IPS DF 6.9 (cell line): ENCODE results near the gene MYRFL.

Experiments used
- DNase-seq: peaks from one replicate; pipeline ENCODE4 v3.0.0-alpha.2; 2013; ENCODE audit warnings: low read depth, low spot score
- H3K27ac ChIP-seq: one replicate; pipeline ENCODE4 v1.5.1; 2013; ENCODE audit warnings: low read length, control low read depth
- H3K27me3 ChIP-seq: 2 replicates; pipeline ENCODE4 v1.6.1; 2013; ENCODE audit warnings: mild to moderate bottlenecking, low read length; ENCODE audit not compliant: control insufficient read depth, insufficient read depth
- H3K36me3 ChIP-seq: 2 replicates; pipeline ENCODE4 v1.6.1; 2013; ENCODE audit warnings: low read length; ENCODE audit not compliant: control insufficient read depth, insufficient read depth
- H3K4me1 ChIP-seq: 2 replicates; pipeline ENCODE4 v1.6.1; 2013; ENCODE audit warnings: low read length; ENCODE audit not compliant: control insufficient read depth, insufficient read depth
- H3K4me3 ChIP-seq: 2 replicates; pipeline ENCODE4 v1.5.1; 2013; ENCODE audit warnings: mild to moderate bottlenecking, low read length
- H3K9me3 ChIP-seq: 2 replicates; pipeline ENCODE4 v1.6.1; 2013; ENCODE audit warnings: low read length, inconsistent platforms; ENCODE audit not compliant: control insufficient read depth, insufficient read depth
- WGBS: extraction: QIAGEN DNeasy Blood & Tissue Kit; methylation state at CpG from one replicate; pipeline ENCODE4 v1.1.7; 2013; ENCODE audit warnings: mixed read lengths, missing lambda C conversion rate; ENCODE audit not compliant: insufficient read length, insufficient coverage; 5-methylcytosine and 5-hydroxymethylcytosine counted together

MYRFL gene

GRCh38 chr12:69949311-69950002 is 124.4 kb downstream of the MYRFL start:
- Histone ChIP-seq H3K27ac (no peak overlapping the region), H3K4me1 (peaks cover 1% of the 10 kb centered on the region; the same call in 1 of the 2 replicates), H3K4me3 (no peak overlapping the region), H3K27me3 (no peaks in the 10 kb centered on the region), H3K9me3 (no peaks in the 10 kb centered on the region), H3K36me3 (no peaks in the 10 kb centered on the region)
- WGBS, result no CpG with 5 or more reads among the region's 6 CpGs
- no peak for DNase-seq

- Histone ChIP-seq H3K4me3 (no peak overlapping the region), H3K27me3 (no peaks in the 10 kb centered on the region), H3K27ac (no peak overlapping the region), H3K9me3 (no peaks in the 10 kb centered on the region), H3K4me1 (peaks cover 1% of the 10 kb centered on the region; the same call in 1 of the 2 replicates), H3K36me3 (no peaks in the 10 kb centered on the region)
- no peak for DNase-seq
- no CpG with 5 or more reads among the region's 5 CpGs for WGBS
These were observed 126.1 kb downstream of the MYRFL start for GRCh38 chr12:69951108-69951507.

GRCh38 chr12:69952890-69953289 is 127.9 kb downstream of the MYRFL start:
- H3K36me3 ChIP-seq, result no peaks in the 10 kb centered on the region
- no CpG with 5 or more reads among the region's 2 CpGs for WGBS
- DNase-seq, result no peak
- no peaks in the 10 kb centered on the region for H3K27me3 ChIP-seq
- peaks cover 1% of the 10 kb centered on the region; the same call in 1 of the 2 replicates for H3K4me1 ChIP-seq
- no peaks in the 10 kb centered on the region for H3K9me3 ChIP-seq
- H3K27ac ChIP-seq, result no peak overlapping the region
- no peak overlapping the region for H3K4me3 ChIP-seq

- Histone ChIP-seq H3K27me3 (no peaks in the 10 kb centered on the region), H3K36me3 (no peaks in the 10 kb centered on the region), H3K4me1 (no peaks in the 10 kb centered on the region), H3K27ac (no peak overlapping the region), H3K9me3 (no peaks in the 10 kb centered on the region), H3K4me3 (no peak overlapping the region)
- DNase-seq, result no peak
These were observed 136.2 kb downstream of the MYRFL start for GRCh38 chr12:69961246-69961645.

GRCh38 chr12:69966409-69966808 is 141.4 kb downstream of the MYRFL start:
- Histone ChIP-seq H3K9me3 (no peaks in the 10 kb centered on the region), H3K36me3 (no peaks in the 10 kb centered on the region), H3K4me3 (no peak overlapping the region), H3K27ac (no peak overlapping the region), H3K4me1 (no peaks in the 10 kb centered on the region), H3K27me3 (no peaks in the 10 kb centered on the region)
- no CpG with 5 or more reads among the region's 1 CpG for WGBS
- no peak for DNase-seq

- Histone ChIP-seq H3K27me3 (no peaks in the 10 kb centered on the region), H3K36me3 (no peaks in the 10 kb centered on the region), H3K27ac (no peak overlapping the region), H3K4me3 (no peak overlapping the region), H3K9me3 (no peaks in the 10 kb centered on the region), H3K4me1 (no peaks in the 10 kb centered on the region)
- no peak for DNase-seq
- WGBS, result no CpG with 5 or more reads among the region's 3 CpGs
These were observed 141.8 kb downstream of the MYRFL start for GRCh38 chr12:69966839-69967238.

GRCh38 chr12:69969011-69969410 is 144.0 kb downstream of the MYRFL start:
- Histone ChIP-seq H3K9me3 (no peaks in the 10 kb centered on the region), H3K27ac (no peak overlapping the region), H3K36me3 (no peaks in the 10 kb centered on the region), H3K27me3 (no peaks in the 10 kb centered on the region), H3K4me1 (0 out of 2 replicates have a peak, but pooled peaks cover 1% of the 10 kb centered on the region), H3K4me3 (no peak overlapping the region)
- DNase-seq, result no peak
- no CpG with 5 or more reads among the region's 3 CpGs for WGBS

GRCh38 chr12:69972136-69972535 is 147.1 kb downstream of the MYRFL start:
- Histone ChIP-seq H3K4me3 (no peak overlapping the region), H3K27me3 (no peaks in the 10 kb centered on the region), H3K4me1 (0 out of 2 replicates have a peak, but pooled peaks cover 1% of the 10 kb centered on the region), H3K27ac (no peak overlapping the region), H3K9me3 (no peaks in the 10 kb centered on the region), H3K36me3 (no peaks in the 10 kb centered on the region)
- WGBS, result no CpG with 5 or more reads among the region's 7 CpGs
- no peak for DNase-seq

- WGBS, result no CpG with 5 or more reads among the region's 6 CpGs
These were observed 153.0 kb downstream of the MYRFL start for GRCh38 chr12:69978020-69978419.

GRCh38 chr12:69981881-69982475 is 157.0 kb downstream of the MYRFL start:
- H3K9me3 ChIP-seq, result no peaks in the 10 kb centered on the region
- DNase-seq, result no peak
- no peak overlapping the region for H3K27ac ChIP-seq
- no peak overlapping the region for H3K4me3 ChIP-seq
- 0 out of 2 replicates have a peak, but pooled peaks cover 5% of the 10 kb centered on the region for H3K4me1 ChIP-seq
- H3K27me3 ChIP-seq, result no peaks in the 10 kb centered on the region
- H3K36me3 ChIP-seq, result no peaks in the 10 kb centered on the region
- no CpG with 5 or more reads among the region's 5 CpGs for WGBS

More at GRCh38 chr12:69978020-69978419, 153.0 kb downstream of the MYRFL start:
- no peak overlapping the region for H3K27ac ChIP-seq
- H3K27me3 ChIP-seq, result no peaks in the 10 kb centered on the region
- no peaks in the 10 kb centered on the region for H3K9me3 ChIP-seq
- DNase-seq, result no peak
- H3K4me1 ChIP-seq, result 0 out of 2 replicates have a peak, but pooled peaks cover 6% of the 10 kb centered on the region
- H3K36me3 ChIP-seq, result no peaks in the 10 kb centered on the region
- H3K4me3 ChIP-seq, result no peak overlapping the region

GRCh38 chr12:69984241-69984640 is 159.2 kb downstream of the MYRFL start:
- Histone ChIP-seq H3K9me3 (no peaks in the 10 kb centered on the region), H3K4me3 (no peak overlapping the region), H3K36me3 (no peaks in the 10 kb centered on the region), H3K27ac (no peak overlapping the region), H3K4me1 (no peaks in the 10 kb centered on the region), H3K27me3 (no peaks in the 10 kb centered on the region)
- no CpG with 5 or more reads among the region's 7 CpGs for WGBS
- no peak for DNase-seq
